ENCODE results near the gene ZNF569.
"Not testable (repeated sequence)": the region's sequence is repeated elsewhere in the genome, so short reads cannot be mapped to it uniquely, and the experiment has no call there.

Gene ZNF569

GRCh38 chr19:37391399-37391798, 75.8 kb downstream of the ZNF569 start:
- DNase-seq: not testable (repeated sequence)

DNA sequence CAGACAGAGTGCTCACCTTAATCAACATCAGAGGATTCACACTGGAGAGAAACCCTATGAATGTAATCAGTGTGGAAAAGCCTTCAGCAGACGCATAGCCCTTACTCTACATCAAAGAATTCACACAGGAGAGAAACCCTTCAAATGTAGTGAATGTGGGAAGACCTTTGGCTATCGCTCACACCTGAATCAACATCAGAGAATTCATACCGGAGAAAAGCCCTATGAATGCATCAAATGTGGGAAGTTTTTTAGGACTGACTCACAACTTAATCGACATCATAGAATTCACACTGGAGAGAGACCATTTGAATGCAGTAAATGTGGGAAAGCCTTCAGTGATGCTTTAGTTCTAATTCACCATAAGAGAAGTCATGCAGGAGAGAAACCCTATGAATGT, 78.0 kb downstream of the ZNF569 start:
- no peak for DNase-seq

DNA sequence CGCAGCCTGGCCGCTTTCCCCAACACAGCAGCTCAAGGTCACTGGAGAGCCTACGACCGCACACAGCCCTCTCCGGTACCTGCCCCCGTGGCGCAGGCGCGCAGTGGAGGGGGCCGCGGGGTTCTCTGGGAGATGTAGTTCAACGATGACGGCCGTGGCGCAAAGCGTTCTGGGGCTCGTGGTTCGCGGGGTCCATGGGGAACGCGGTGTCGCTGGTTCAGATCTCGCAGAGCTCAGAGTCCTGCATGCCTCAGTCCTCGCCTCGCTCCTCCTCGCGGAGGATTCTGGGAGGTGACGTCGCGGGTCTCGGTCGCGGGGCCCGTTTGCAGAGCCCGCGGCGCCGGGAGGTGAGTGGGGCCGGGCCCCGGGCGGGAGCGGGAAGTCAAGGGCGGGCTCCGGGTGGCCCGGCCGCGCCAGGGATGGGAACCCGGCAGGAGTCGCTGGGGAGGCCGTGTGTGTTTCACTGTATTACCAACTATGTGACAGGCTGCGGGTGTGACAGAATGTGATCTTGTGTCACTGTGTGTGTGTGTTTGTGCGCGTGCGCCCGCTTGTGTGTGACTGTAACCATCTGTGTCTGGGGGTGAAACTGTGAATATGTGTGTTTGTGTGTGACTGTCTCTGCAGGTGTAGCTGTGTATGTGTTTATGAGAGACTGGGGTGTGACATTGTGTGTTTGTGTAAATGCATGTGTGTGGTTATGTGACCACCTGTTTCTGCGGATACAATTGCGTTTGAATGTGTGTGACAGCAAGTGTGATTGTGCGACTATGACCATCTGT, 96.2 kb downstream of the ZNF569 start, which contains the start of gene ZNF527:
Gene ZNF527, plus strand, starts transcription at position 220 of the 782 bp plus-strand sequence. CDS start 3,100 bp downstream, outside the sequence.
- DNase-seq: peak; percentile 98

DNA sequence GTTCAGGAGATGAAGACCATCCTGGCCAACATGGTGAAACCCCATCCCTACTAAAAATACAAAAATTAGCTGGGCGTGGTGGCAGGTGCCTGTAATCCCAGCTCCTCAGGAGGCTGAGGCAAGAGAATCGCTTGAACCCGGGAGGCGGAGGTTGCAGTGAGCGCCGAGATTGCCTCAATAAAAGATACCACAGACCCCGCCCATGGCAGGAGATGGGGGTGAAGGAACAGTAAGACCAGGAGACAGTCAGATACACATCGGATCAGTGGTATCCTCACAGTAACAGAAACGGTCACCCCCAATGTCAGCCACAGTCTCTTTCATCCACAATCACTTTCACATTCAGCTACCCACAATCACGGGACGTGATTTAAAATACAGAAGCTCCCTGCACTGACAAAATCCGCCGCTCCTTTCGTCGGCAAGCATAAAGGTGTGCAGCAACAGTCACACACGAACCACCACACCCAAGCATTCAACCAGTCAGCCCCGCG, 96.8 kb downstream of the ZNF569 start:
- DNase-seq: not testable (repeated sequence)

- no peak for DNase-seq
These were observed 104.5 kb downstream of the ZNF569 start for GRCh38 chr19:37362733-37363132.

- no peak for DNase-seq
These were observed 105.2 kb downstream of the ZNF569 start for GRCh38 chr19:37361994-37362393.

Measured in femur (tissue), 1 donor.